Measurements from ENCODE around the gene LILRB1.

DNA sequence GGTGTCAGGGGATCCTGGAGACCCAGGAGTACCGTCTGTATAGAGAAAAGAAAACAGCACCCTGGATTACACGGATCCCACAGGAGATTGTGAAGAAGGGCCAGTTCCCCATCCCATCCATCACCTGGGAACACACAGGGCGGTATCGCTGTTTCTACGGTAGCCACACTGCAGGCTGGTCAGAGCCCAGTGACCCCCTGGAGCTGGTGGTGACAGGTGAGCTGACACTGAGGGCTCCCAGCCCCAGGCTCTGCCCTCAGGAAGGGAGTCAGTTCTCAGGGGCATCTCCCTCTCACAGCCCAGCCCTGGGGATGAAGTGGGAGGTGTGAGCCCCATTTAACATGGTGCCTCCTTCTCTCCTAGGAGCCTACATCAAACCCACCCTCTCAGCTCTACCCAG, 35.5 kb upstream of the LILRB1 start:
- TF ChIP-seq CTCF (IDR thresholded peaks at IDR 0.05; ENCODE audit: poor library complexity) (no peak), EZH2phosphoT487 (IDR thresholded peaks at IDR 0.05; ENCODE audit: low read depth, severe bottlenecking, unreplicated experiment) (no peak)
